ENCODE measurements around the gene KIF1A. TPM values are rescaled to one million over a fixed set of nuclear protein-coding genes. Genes with fewer than 3 reads are reported as not detected.

Gene KIF1A
- total and polyA plus RNA-seq, 8 donors: 0.42 to 6.4 (median 1.9) TPM

DNA sequence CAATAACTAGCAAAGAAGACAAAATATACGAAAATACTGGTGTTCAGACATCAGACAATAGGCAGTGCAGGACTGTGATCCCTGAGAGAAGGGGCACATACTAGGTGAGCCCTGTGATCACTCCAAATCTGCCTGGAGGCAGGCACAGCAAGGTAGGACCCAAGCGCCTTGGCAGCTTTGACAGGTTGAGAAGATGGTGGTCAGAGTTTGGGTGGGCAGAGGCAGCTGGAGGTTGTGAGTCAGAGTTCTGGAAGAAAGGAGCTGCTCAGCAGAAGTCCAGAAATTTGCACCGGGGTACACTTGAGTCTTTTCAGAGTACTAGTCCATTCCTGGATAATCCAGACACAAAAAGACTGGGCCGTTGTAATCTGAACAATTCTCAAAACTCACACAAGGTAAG lies 14.0 kb downstream of the KIF1A start:
- intact Hi-C loops (cut with DNase I): no loop called here
- Histone ChIP-seq H3K4me3 (no peak overlapping the region), H3K4me1 (no peaks in the 10 kb centered on the region), H3K36me3 (no peaks in the 10 kb centered on the region), H3K27me3 (peaks cover 0 to 43% of the 10 kb centered on the region in 2 donors), H3K27ac (no peak overlapping the region), H3K9me3 (peaks cover 0 to 5% of the 10 kb centered on the region in 2 donors)
- DNase-seq: peak in 1 of 4 donors; percentile 11
- TF ChIP-seq CTCF (IDR thresholded peaks at IDR 0.05): no peak
- ATAC-seq: no peak

- no peak for TF ChIP-seq CTCF (IDR thresholded peaks at IDR 0.05)
- no peak overlapping the region for H3K27ac ChIP-seq
- H3K4me1 ChIP-seq: no peaks in the 10 kb centered on the region
- intact Hi-C loops (cut with DNase I): no loop called here
- ATAC-seq (no peak), DNase-seq (peak in 1 of 4 donors; percentile 18)
- H3K9me3 ChIP-seq: peaks cover 0 to 5% of the 10 kb centered on the region in 2 donors
- no peak overlapping the region for H3K4me3 ChIP-seq
- H3K27me3 ChIP-seq: peaks cover 0 to 57% of the 10 kb centered on the region in 2 donors
- no peaks in the 10 kb centered on the region for H3K36me3 ChIP-seq
Observed at GRCh38 chr2:240803191-240803590, 16.8 kb downstream of the KIF1A start.

- Histone ChIP-seq H3K27ac (no peak overlapping the region), H3K4me3 (no peak overlapping the region), H3K36me3 (no peaks in the 10 kb centered on the region), H3K4me1 (no peaks in the 10 kb centered on the region), H3K27me3 (peaks cover 0 to 78% of the 10 kb centered on the region in 2 donors), H3K9me3 (no peaks in the 10 kb centered on the region)
- DNase-seq: peak in 1 of 4 donors; percentile 28
- no peak for TF ChIP-seq CTCF (IDR thresholded peaks at IDR 0.05)
- no peak for ATAC-seq
- intact Hi-C loops (cut with DNase I): no loop called here
Observed at GRCh38 chr2:240799033-240799820, 20.8 kb downstream of the KIF1A start.

DNA sequence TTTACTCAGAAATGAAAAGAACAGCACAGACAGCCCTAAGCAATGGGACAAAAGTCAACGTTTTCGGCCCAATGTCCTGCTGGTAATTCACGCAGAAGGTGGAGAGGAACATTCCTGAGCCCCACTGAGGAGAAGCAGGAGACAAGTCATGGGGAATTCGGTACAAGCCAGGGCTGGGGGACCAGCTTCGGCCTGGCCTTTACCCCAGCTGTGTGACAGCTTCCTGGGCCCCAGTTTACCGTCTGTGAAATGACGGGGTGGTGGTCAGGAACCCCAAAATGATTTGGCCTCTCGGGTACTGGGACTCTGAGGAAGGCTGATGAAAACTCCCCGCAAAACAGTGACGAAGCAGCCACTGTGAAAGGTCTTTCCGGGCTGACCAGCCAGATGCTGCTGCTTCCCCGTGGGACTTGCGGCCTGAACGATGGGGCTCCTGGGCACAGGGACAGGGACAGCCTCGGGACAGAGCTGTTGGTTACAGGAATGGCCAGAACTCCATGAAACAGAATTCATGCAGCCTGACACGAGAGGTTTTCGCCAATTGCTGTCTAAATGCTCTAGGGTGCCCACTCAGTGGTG lies 21.6 kb downstream of the KIF1A start:
- no peak for TF ChIP-seq CTCF (IDR thresholded peaks at IDR 0.05)
- Histone ChIP-seq H3K27ac (no peak overlapping the region), H3K4me3 (no peak overlapping the region), H3K4me1 (no peaks in the 10 kb centered on the region), H3K36me3 (no peaks in the 10 kb centered on the region), H3K27me3 (peaks cover 0 to 70% of the 10 kb centered on the region in 2 donors), H3K9me3 (no peaks in the 10 kb centered on the region)
- peak in 1 of 4 donors; percentile 28 for DNase-seq
- ATAC-seq: no peak
- intact Hi-C loops (cut with DNase I): no loop called here

DNA sequence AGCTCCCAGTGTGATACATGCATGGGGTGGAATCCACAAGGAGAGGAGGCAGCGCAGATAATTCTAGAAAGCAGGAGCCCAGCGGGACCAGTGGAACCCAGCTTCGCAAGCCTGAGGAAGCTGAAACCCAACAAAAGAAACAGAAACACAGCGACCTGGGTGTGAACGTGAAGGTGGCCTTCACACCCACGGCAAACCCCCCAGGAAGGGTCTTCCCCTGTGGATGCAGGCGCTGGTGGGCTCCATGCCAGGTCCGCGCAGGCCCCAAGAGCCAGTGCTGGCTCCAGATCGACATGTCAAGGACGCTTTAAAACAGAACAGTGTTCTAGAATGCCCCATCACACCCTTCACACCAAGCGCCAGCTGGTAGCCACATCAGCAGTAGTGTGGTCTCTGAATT lies 22.1 kb downstream of the KIF1A start:
- no peak overlapping the region for H3K27ac ChIP-seq
- intact Hi-C loops (cut with DNase I): no loop called here
- TF ChIP-seq CTCF (IDR thresholded peaks at IDR 0.05): no peak
- ATAC-seq (no peak), DNase-seq (peak in 1 of 4 donors; percentile 13)
- H3K9me3 ChIP-seq: no peaks in the 10 kb centered on the region
- peaks cover 0 to 71% of the 10 kb centered on the region in 2 donors for H3K27me3 ChIP-seq
- H3K36me3 ChIP-seq: no peaks in the 10 kb centered on the region
- no peak overlapping the region for H3K4me3 ChIP-seq
- no peaks in the 10 kb centered on the region for H3K4me1 ChIP-seq
